Stimulated activated naive CD8-positive, alpha-beta T cell treated with anti-CD3 and anti-CD28 coated beads, Interleukin-15, amount 100 ng/mL, for 72 hours (primary cell): ENCODE data around the gene TAF11L10.
"Not testable (repeated sequence)": the region's sequence is repeated elsewhere in the genome, so short reads cannot be mapped to it uniquely, and the experiment has no call there.

Experiments
- ATAC-seq: fragments of 150-1000 bp; cut with Tn5 transposase; 2 replicates; pipeline ENCODE4 v1.10.0; 2021; ENCODE audit warnings: mild to moderate bottlenecking, moderate library complexity
- DNase-seq, 2 donors: peaks; one replicate each; pipeline ENCODE4 v3.0.0; 2021 to 2022
- H3K27ac Mint-ChIP-seq, 2 donors: one replicate each; pipeline ENCODE4 v1.8.0; 2022; ENCODE audit warnings: mild to moderate bottlenecking in 2 of 2, mixed read lengths in 2 of 2, moderate library complexity in 2 of 2
- H3K27me3 Mint-ChIP-seq: one replicate; pipeline ENCODE4 v1.8.0; 2022; ENCODE audit warnings: mixed read lengths
- H3K4me1 Mint-ChIP-seq: one replicate; pipeline ENCODE4 v1.8.0; 2022; ENCODE audit warnings: mild to moderate bottlenecking, mixed read lengths
- H3K4me3 Mint-ChIP-seq, 2 donors: one replicate each; pipeline ENCODE4 v1.8.0; 2022; ENCODE audit warnings: mild to moderate bottlenecking in 2 of 2, mixed read lengths in 2 of 2, moderate library complexity in 1 of 2
- H3K9me3 Mint-ChIP-seq, 2 donors: one replicate each; pipeline ENCODE4 v1.8.0; 2022; ENCODE audit warnings: mixed read lengths in 2 of 2

TAF11L10 gene

GRCh38 chr5:17597728-17598127 lies at the start of gene TAF11L10:
Gene TAF11L10 (minus strand): TSS chr5:17597828.
- ATAC-seq, H3K27me3 Mint-ChIP-seq, H3K9me3 Mint-ChIP-seq, H3K27ac Mint-ChIP-seq, DNase-seq, H3K4me3 Mint-ChIP-seq, H3K4me1 Mint-ChIP-seq: not testable (repeated sequence)

GRCh38 chr5:17634160-17634559 lies 36.5 kb upstream of the TAF11L10 start, which contains the start of gene TAF11L14:
Gene TAF11L14 (plus strand): TSS chr5:17634460.
- peak within 1 kb of the TSS in 1 of 2 donors; percentile 67 for H3K27ac Mint-ChIP-seq
- H3K4me1 Mint-ChIP-seq, result no peaks in the 10 kb centered on the region
- no peak within 1 kb of the TSS for H3K4me3 Mint-ChIP-seq
- no peak for ATAC-seq
- peaks cover 8 to 13% of the 10 kb centered on the region in 2 donors for H3K9me3 Mint-ChIP-seq
- H3K27me3 Mint-ChIP-seq, result no peaks in the 10 kb centered on the region
- DNase-seq, result no peak

GRCh38 chr5:17631788-17632187 lies 34.2 kb upstream of the TAF11L10 start, which contains the start of gene TAF11L13:
Gene TAF11L13 (plus strand): TSS chr5:17632088.
- not testable (repeated sequence) for H3K27ac Mint-ChIP-seq, H3K4me3 Mint-ChIP-seq, ATAC-seq, DNase-seq, H3K4me1 Mint-ChIP-seq, H3K27me3 Mint-ChIP-seq
- peaks cover 8 to 13% of the 10 kb centered on the region in 2 donors for H3K9me3 Mint-ChIP-seq

- DNase-seq, result no peak
- H3K4me1 Mint-ChIP-seq, result no peaks in the 10 kb centered on the region
- peaks cover 0 to 7% of the 10 kb centered on the region in 2 donors for H3K9me3 Mint-ChIP-seq
- no peak for ATAC-seq
- H3K4me3 Mint-ChIP-seq, result no peak overlapping the region
- no peaks in the 10 kb centered on the region for H3K27me3 Mint-ChIP-seq
- H3K27ac Mint-ChIP-seq, result no peak overlapping the region
These were observed 28.1 kb upstream of the TAF11L10 start for GRCh38 chr5:17625686-17626085.

GRCh38 chr5:17620627-17621026 lies 23.0 kb upstream of the TAF11L10 start:
- Mint-ChIP-seq H3K4me3 (no peak overlapping the region), H3K27ac (no peak overlapping the region), H3K9me3 (peaks cover 3 to 7% of the 10 kb centered on the region in 2 donors), H3K4me1 (no peaks in the 10 kb centered on the region), H3K27me3 (no peaks in the 10 kb centered on the region)
- ATAC-seq (no peak), DNase-seq (no peak)

GRCh38 chr5:17619354-17619753 lies 21.7 kb upstream of the TAF11L10 start:
- DNase-seq, result no peak
- no peak overlapping the region for H3K27ac Mint-ChIP-seq
- H3K4me1 Mint-ChIP-seq, result no peaks in the 10 kb centered on the region
- peaks cover 3 to 7% of the 10 kb centered on the region in 2 donors for H3K9me3 Mint-ChIP-seq
- H3K4me3 Mint-ChIP-seq, result no peak overlapping the region
- ATAC-seq, result no peak
- no peaks in the 10 kb centered on the region for H3K27me3 Mint-ChIP-seq

GRCh38 chr5:17614872-17615605 lies 17.4 kb upstream of the TAF11L10 start:
- Mint-ChIP-seq H3K27ac (no peak overlapping the region), H3K27me3 (no peaks in the 10 kb centered on the region), H3K9me3 (peaks cover 5 to 8% of the 10 kb centered on the region in 2 donors), H3K4me3 (no peak overlapping the region), H3K4me1 (no peaks in the 10 kb centered on the region)
- ATAC-seq, result no peak
- DNase-seq, result no peak

GRCh38 chr5:17610092-17610491 lies 12.5 kb upstream of the TAF11L10 start, which contains the start of gene TAF11L12:
Gene TAF11L12 (plus strand): TSS chr5:17610392.
- ATAC-seq, H3K27me3 Mint-ChIP-seq, DNase-seq, H3K4me1 Mint-ChIP-seq, H3K27ac Mint-ChIP-seq, H3K4me3 Mint-ChIP-seq: not testable (repeated sequence)
- H3K9me3 Mint-ChIP-seq, result peaks cover 4 to 20% of the 10 kb centered on the region in 2 donors

GRCh38 chr5:17607461-17607860 lies 9.8 kb upstream of the TAF11L10 start:
- DNase-seq, ATAC-seq, H3K4me3 Mint-ChIP-seq, H3K4me1 Mint-ChIP-seq, H3K27ac Mint-ChIP-seq, H3K27me3 Mint-ChIP-seq: not testable (repeated sequence)
- H3K9me3 Mint-ChIP-seq, result peaks cover 4 to 27% of the 10 kb centered on the region in 2 donors

GRCh38 chr5:17604951-17605350 lies 7.3 kb upstream of the TAF11L10 start:
- Mint-ChIP-seq H3K27ac (no peak overlapping the region), H3K4me1 (no peaks in the 10 kb centered on the region), H3K27me3 (no peaks in the 10 kb centered on the region), H3K4me3 (no peak overlapping the region), H3K9me3 (peaks cover 4 to 19% of the 10 kb centered on the region in 2 donors)
- no peak for DNase-seq
- no peak for ATAC-seq

- not testable (repeated sequence) for DNase-seq, H3K27me3 Mint-ChIP-seq, H3K27ac Mint-ChIP-seq, H3K4me3 Mint-ChIP-seq, H3K4me1 Mint-ChIP-seq, ATAC-seq
- peaks cover 4 to 19% of the 10 kb centered on the region in 2 donors for H3K9me3 Mint-ChIP-seq
These were observed 6.3 kb upstream of the TAF11L10 start, which contains the start of gene TAF11L11 for GRCh38 chr5:17603880-17604279. Gene TAF11L11 (plus strand): TSS chr5:17604183.

- H3K9me3 Mint-ChIP-seq, H3K27me3 Mint-ChIP-seq, H3K27ac Mint-ChIP-seq, H3K4me1 Mint-ChIP-seq, H3K4me3 Mint-ChIP-seq, ATAC-seq, DNase-seq: not testable (repeated sequence)
These were observed 3.4 kb downstream of the TAF11L10 start, which contains the start of gene TAF11L9 for GRCh38 chr5:17594255-17594654. Gene TAF11L9 (minus strand): TSS chr5:17594394.

GRCh38 chr5:17590860-17591259 lies 6.8 kb downstream of the TAF11L10 start, which contains the start of gene TAF11L8:
Gene TAF11L8 (minus strand): TSS chr5:17590960.
- ATAC-seq, H3K9me3 Mint-ChIP-seq, DNase-seq: not testable (repeated sequence)

GRCh38 chr5:17585658-17586057 lies 12.0 kb downstream of the TAF11L10 start, which contains the start of gene TAF11L7:
Gene TAF11L7 (minus strand): TSS chr5:17585758.
- not testable (repeated sequence) for H3K9me3 Mint-ChIP-seq, DNase-seq, H3K27ac Mint-ChIP-seq, H3K27me3 Mint-ChIP-seq, H3K4me1 Mint-ChIP-seq, H3K4me3 Mint-ChIP-seq, ATAC-seq

More at GRCh38 chr5:17590860-17591259, 6.8 kb downstream of the TAF11L10 start, which contains the start of gene TAF11L8:
- H3K4me1 Mint-ChIP-seq, H3K4me3 Mint-ChIP-seq, H3K27me3 Mint-ChIP-seq, H3K27ac Mint-ChIP-seq: not testable (repeated sequence)
